Mesendoderm (in vitro differentiated cells): Measurements from ENCODE around the gene ARL3.
"Not testable (repeated sequence)": the region's sequence is repeated elsewhere in the genome, so short reads cannot be mapped to it uniquely, and the experiment has no call there.

Experiments
- DNase-seq: peaks from one replicate; pipeline ENCODE4 v3.0.0; 2013
- H2AK5ac ChIP-seq: 2 replicates; pipeline ENCODE4 v1.6.1; 2013; ENCODE audit warnings: low read length, inconsistent platforms
- H2BK120ac ChIP-seq: 2 replicates; pipeline ENCODE4 v1.6.1; 2013; ENCODE audit warnings: low read depth, mild to moderate bottlenecking, low read length, moderate library complexity, mixed read lengths
- H2BK15ac ChIP-seq: replicated peaks from 2 replicates; pipeline ENCODE4 v1.6.1; 2013; ENCODE audit warnings: low read depth, mild to moderate bottlenecking, moderate library complexity
- H2BK5ac ChIP-seq: 2 replicates; pipeline ENCODE4 v1.6.1; 2013; ENCODE audit warnings: low read length, inconsistent platforms
- H3K18ac ChIP-seq: 2 replicates; pipeline ENCODE4 v1.6.1; 2013; ENCODE audit warnings: mild to moderate bottlenecking, low read length, mixed read lengths
- H3K23ac ChIP-seq: one replicate; pipeline ENCODE4 v1.6.1; 2013; ENCODE audit warnings: low read length
- H3K27ac ChIP-seq: 2 replicates; pipeline ENCODE4 v1.5.1; 2013; ENCODE audit warnings: low read depth, mild to moderate bottlenecking, inconsistent platforms, low read length, moderate library complexity
- H3K27me3 ChIP-seq: 2 replicates; pipeline ENCODE4 v1.6.1; 2013; ENCODE audit warnings: low read length, control low read depth, mild to moderate bottlenecking, inconsistent platforms; ENCODE audit not compliant: insufficient read depth, poor library complexity
- H3K36me3 ChIP-seq: 2 replicates; pipeline ENCODE4 v1.6.1; 2013; ENCODE audit warnings: low read length, inconsistent platforms; ENCODE audit not compliant: control insufficient read depth, insufficient read depth
- H3K4ac ChIP-seq: one replicate; pipeline ENCODE4 v1.6.1; 2013; ENCODE audit warnings: low read depth, mild to moderate bottlenecking, low read length, moderate library complexity
- H3K4me1 ChIP-seq: 2 replicates; pipeline ENCODE4 v1.6.1; 2013; ENCODE audit warnings: low read depth, low read length, inconsistent platforms; ENCODE audit not compliant: control insufficient read depth
- H3K4me2 ChIP-seq: 2 replicates; pipeline ENCODE4 v1.6.1; 2013; ENCODE audit warnings: low read length
- H3K4me3 ChIP-seq: 2 replicates; pipeline ENCODE4 v1.5.1; 2013; ENCODE audit warnings: mild to moderate bottlenecking, low read length
- H3K56ac ChIP-seq: one replicate; pipeline ENCODE4 v1.6.1; 2013; ENCODE audit warnings: low read length
- H3K79me1 ChIP-seq: 2 replicates; pipeline ENCODE4 v1.6.1; 2013; ENCODE audit warnings: low read length, inconsistent platforms
- H3K79me2 ChIP-seq: 2 replicates; pipeline ENCODE4 v1.6.1; 2013; ENCODE audit warnings: mild to moderate bottlenecking, low read length; ENCODE audit not compliant: control insufficient read depth, insufficient read depth
- H3K9ac ChIP-seq: 2 replicates; pipeline ENCODE4 v1.6.1; 2013; ENCODE audit warnings: low read length, inconsistent platforms
- H4K5ac ChIP-seq: one replicate; pipeline ENCODE4 v1.6.1; 2013; ENCODE audit warnings: low read length
- H4K8ac ChIP-seq: one replicate; pipeline ENCODE4 v1.6.1; 2013; ENCODE audit warnings: low read depth, mild to moderate bottlenecking, control low read depth, low read length, moderate library complexity
- WGBS: extraction: QIAGEN DNeasy Blood & Tissue Kit; methylation state at CpG from one replicate; pipeline ENCODE4 v1.1.7; 2013; ENCODE audit warnings: low lambda C conversion rate, missing lambda C conversion rate; ENCODE audit not compliant: insufficient coverage; ENCODE audit errors: extremely low coverage; 5-methylcytosine and 5-hydroxymethylcytosine counted together

ARL3 gene

GRCh38 chr10:102742313-102742712, 28.1 kb upstream of the ARL3 start:
- not testable (repeated sequence) for DNase-seq, H3K4me3 ChIP-seq, H2BK5ac ChIP-seq, H3K18ac ChIP-seq, H3K4me2 ChIP-seq, H3K27ac ChIP-seq, H2AK5ac ChIP-seq, H3K23ac ChIP-seq, H3K27me3 ChIP-seq, H3K9ac ChIP-seq, H3K4ac ChIP-seq, H4K5ac ChIP-seq, H4K8ac ChIP-seq, H3K36me3 ChIP-seq, H2BK120ac ChIP-seq, H3K56ac ChIP-seq, H3K4me1 ChIP-seq, H2BK15ac ChIP-seq
- Histone ChIP-seq H3K79me2 (peaks cover 11% of the 10 kb centered on the region), H3K79me1 (peaks cover 13% of the 10 kb centered on the region)
- WGBS: no CpG with 5 or more reads among the region's 5 CpGs

GRCh38 chr10:102741726-102742237, 27.6 kb upstream of the ARL3 start:
- H2BK5ac ChIP-seq: no peak overlapping the region
- DNase-seq: no peak
- H4K5ac ChIP-seq: no peak overlapping the region
- WGBS: no CpG with 5 or more reads among the region's 2 CpGs
- H3K4me1 ChIP-seq: peaks cover 2% of the 10 kb centered on the region
- peaks cover 13% of the 10 kb centered on the region for H3K79me1 ChIP-seq
- H3K27me3 ChIP-seq: no peaks in the 10 kb centered on the region
- H3K4me2 ChIP-seq: no peak overlapping the region
- no peak overlapping the region for H3K4me3 ChIP-seq
- H2BK120ac ChIP-seq: no peak overlapping the region
- H3K18ac ChIP-seq: no peak overlapping the region
- H3K9ac ChIP-seq: no peak overlapping the region
- H3K23ac ChIP-seq: no peak overlapping the region
- no peak overlapping the region for H2BK15ac ChIP-seq
- H4K8ac ChIP-seq: no peak overlapping the region
- H3K27ac ChIP-seq: no peak overlapping the region
- no peaks in the 10 kb centered on the region for H3K36me3 ChIP-seq
- no peak overlapping the region for H2AK5ac ChIP-seq
- H3K56ac ChIP-seq: no peak overlapping the region
- peaks cover 11% of the 10 kb centered on the region for H3K79me2 ChIP-seq
- H3K4ac ChIP-seq: no peak overlapping the region

GRCh38 chr10:102740229-102740628, 26.0 kb upstream of the ARL3 start:
- Histone ChIP-seq H4K5ac (no peak overlapping the region), H3K23ac (no peak overlapping the region), H3K18ac (no peak overlapping the region), H3K4me3 (no peak overlapping the region), H2BK15ac (no peak overlapping the region), H2AK5ac (no peak overlapping the region), H3K4me1 (peaks cover 2% of the 10 kb centered on the region), H3K4me2 (no peak overlapping the region), H2BK120ac (no peak overlapping the region), H2BK5ac (no peak overlapping the region), H4K8ac (no peak overlapping the region), H3K79me2 (peaks cover 10% of the 10 kb centered on the region), H3K79me1 (peaks cover 9% of the 10 kb centered on the region), H3K36me3 (no peaks in the 10 kb centered on the region), H3K27me3 (no peaks in the 10 kb centered on the region), H3K56ac (no peak overlapping the region), H3K4ac (no peak overlapping the region), H3K27ac (no peak overlapping the region), H3K9ac (no peak overlapping the region)
- no peak for DNase-seq
- WGBS: no CpG with 5 or more reads among the region's 2 CpGs

GRCh38 chr10:102738692-102739121, 24.5 kb upstream of the ARL3 start:
- no peaks in the 10 kb centered on the region for H3K79me2 ChIP-seq
- H3K4me1 ChIP-seq: peaks cover 4% of the 10 kb centered on the region
- no peak overlapping the region for H3K9ac ChIP-seq
- H2BK15ac ChIP-seq: no peak overlapping the region
- H3K23ac ChIP-seq: no peak overlapping the region
- H3K79me1 ChIP-seq: no peaks in the 10 kb centered on the region
- H4K8ac ChIP-seq: no peak overlapping the region
- no peak overlapping the region for H3K4ac ChIP-seq
- no peak for DNase-seq
- no peak overlapping the region for H2AK5ac ChIP-seq
- no peak overlapping the region for H3K27ac ChIP-seq
- H3K18ac ChIP-seq: no peak overlapping the region
- H4K5ac ChIP-seq: no peak overlapping the region
- H2BK120ac ChIP-seq: no peak overlapping the region
- no peaks in the 10 kb centered on the region for H3K36me3 ChIP-seq
- no peaks in the 10 kb centered on the region for H3K27me3 ChIP-seq
- H3K56ac ChIP-seq: no peak overlapping the region
- H3K4me2 ChIP-seq: no peak overlapping the region
- H2BK5ac ChIP-seq: no peak overlapping the region
- no peak overlapping the region for H3K4me3 ChIP-seq

- Histone ChIP-seq H2BK5ac (no peak overlapping the region), H3K36me3 (peaks cover 2% of the 10 kb centered on the region), H4K8ac (no peak overlapping the region), H3K23ac (no peak overlapping the region), H3K56ac (no peak overlapping the region), H3K79me1 (no peaks in the 10 kb centered on the region), H3K4me3 (no peak overlapping the region), H3K9ac (no peak overlapping the region), H3K18ac (no peak overlapping the region), H3K27me3 (no peaks in the 10 kb centered on the region), H3K4ac (no peak overlapping the region), H2BK120ac (no peak overlapping the region), H3K27ac (no peak overlapping the region), H4K5ac (no peak overlapping the region), H3K4me2 (no peak overlapping the region), H3K4me1 (peaks cover 2% of the 10 kb centered on the region), H2BK15ac (no peak overlapping the region), H3K79me2 (no peaks in the 10 kb centered on the region), H2AK5ac (no peak overlapping the region)
- no CpG with 5 or more reads among the region's 9 CpGs for WGBS
- DNase-seq: peak; percentile 79
These were observed 20.9 kb upstream of the ARL3 start for GRCh38 chr10:102735065-102735562.

- Histone ChIP-seq H3K27ac (no peak overlapping the region), H3K36me3 (peaks cover 2% of the 10 kb centered on the region)
These were observed 18.5 kb upstream of the ARL3 start for GRCh38 chr10:102732661-102733060.

More at GRCh38 chr10:102732661-102733060, 18.5 kb upstream of the ARL3 start:
- H2BK15ac ChIP-seq: no peak overlapping the region
- H3K79me2 ChIP-seq: no peaks in the 10 kb centered on the region
- DNase-seq: no peak
- peaks cover 2% of the 10 kb centered on the region for H3K4me1 ChIP-seq
- no peak overlapping the region for H2AK5ac ChIP-seq
- no peak overlapping the region for H3K23ac ChIP-seq
- no peak overlapping the region for H3K9ac ChIP-seq
- H3K18ac ChIP-seq: no peak overlapping the region
- H4K5ac ChIP-seq: no peak overlapping the region
- no CpG with 5 or more reads among the region's 1 CpG for WGBS
- no peak overlapping the region for H4K8ac ChIP-seq
- H3K56ac ChIP-seq: no peak overlapping the region
- H2BK5ac ChIP-seq: no peak overlapping the region
- H3K4me2 ChIP-seq: no peak overlapping the region
- no peaks in the 10 kb centered on the region for H3K79me1 ChIP-seq
- H3K4me3 ChIP-seq: no peak overlapping the region
- no peak overlapping the region for H2BK120ac ChIP-seq
- H3K27me3 ChIP-seq: no peaks in the 10 kb centered on the region
- no peak overlapping the region for H3K4ac ChIP-seq
